CD4-positive, alpha-beta T cell treated with Interleukin-17A for 4 hours (primary cell): ENCODE data around the gene CAMP.
A peak's percentile ranks its signal among the peaks of the same experiment; 100 is the strongest.
"Not testable (repeated sequence)": the region's sequence is repeated elsewhere in the genome, so short reads cannot be mapped to it uniquely, and the experiment has no call there.

Source experiments
- DNase-seq: peaks from one replicate; pipeline ENCODE4 v3.0.0-alpha.2; 2020; ENCODE audit warnings: mixed read lengths

Gene CAMP

DNA sequence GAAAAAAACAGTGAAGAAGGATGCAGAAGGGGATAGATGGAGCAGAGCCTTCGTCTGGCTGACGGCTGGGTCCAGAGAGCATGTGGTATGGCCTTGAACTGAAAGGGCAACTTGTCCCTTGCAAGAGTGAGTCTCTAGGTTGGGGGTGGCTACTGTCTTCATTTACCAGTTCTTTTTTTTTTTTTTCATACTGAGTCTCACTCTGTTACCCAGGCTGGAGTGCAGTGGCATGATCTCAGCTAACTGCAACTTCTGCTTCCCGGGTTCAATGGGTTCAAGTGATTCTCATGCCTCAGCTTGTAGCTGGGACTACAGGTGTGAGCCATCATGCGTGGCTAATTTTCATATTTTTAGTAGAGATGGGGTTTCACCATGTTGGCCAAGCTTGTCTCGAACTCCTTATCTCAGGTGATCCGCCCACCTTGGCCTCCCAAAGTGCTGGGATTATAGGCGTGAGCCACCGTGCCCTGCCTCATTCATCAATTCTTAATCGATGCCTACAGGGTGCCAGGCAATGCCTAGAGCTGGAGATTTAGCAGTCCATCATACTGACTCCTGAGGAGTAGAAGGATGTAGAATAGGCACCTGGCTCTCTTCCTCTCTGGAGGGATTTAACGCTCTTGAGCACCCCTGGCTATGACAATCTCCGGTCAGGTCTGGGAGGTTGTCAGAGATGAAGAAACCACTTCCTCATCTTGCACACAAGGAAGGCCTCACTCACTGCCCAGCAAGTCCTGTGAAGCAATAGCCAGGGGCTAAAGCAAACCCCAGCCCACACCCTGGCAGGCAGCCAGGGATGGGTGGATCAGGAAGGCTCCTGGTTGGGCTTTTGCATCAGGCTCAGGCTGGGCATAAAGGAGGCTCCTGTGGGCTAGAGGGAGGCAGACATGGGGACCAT lies at the start of gene CAMP:
Gene CAMP, plus strand, starts transcription at position 880 of the 898 bp plus-strand sequence. Its CDS starts 17 bp downstream, at position 897.
- DNase-seq, result no peak

DNA sequence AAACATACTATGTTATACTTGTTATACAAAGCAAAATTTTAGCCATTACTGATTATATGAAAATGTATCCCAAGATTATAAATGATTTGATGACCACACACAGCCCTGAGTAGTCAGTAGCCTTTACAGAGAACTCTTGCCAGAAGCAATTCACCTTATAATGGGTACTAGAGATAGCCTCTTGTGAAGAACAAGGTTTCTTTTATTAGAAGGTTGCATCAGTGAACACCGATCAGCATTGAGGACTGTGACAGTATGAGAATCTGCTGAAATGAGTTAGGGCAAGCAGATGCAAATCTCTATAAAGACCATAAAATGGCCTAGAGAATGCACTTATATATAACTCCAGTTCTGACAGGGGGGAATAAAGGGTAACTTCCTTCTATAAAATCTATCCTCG lies 45.2 kb upstream of the CAMP start:
- DNase-seq, result no peak

- no peak for DNase-seq
These were observed 43.3 kb upstream of the CAMP start for GRCh38 chr3:48180021-48180420.

GRCh38 chr3:48180531-48181253 lies 42.6 kb upstream of the CAMP start:
- DNase-seq, result no peak

- DNase-seq, result no peak
These were observed 39.0 kb upstream of the CAMP start for GRCh38 chr3:48184299-48184698.

GRCh38 chr3:48185129-48185528 lies 38.2 kb upstream of the CAMP start:
- no peak for DNase-seq

GRCh38 chr3:48186631-48187300 lies 36.5 kb upstream of the CAMP start:
- no peak for DNase-seq

DNA sequence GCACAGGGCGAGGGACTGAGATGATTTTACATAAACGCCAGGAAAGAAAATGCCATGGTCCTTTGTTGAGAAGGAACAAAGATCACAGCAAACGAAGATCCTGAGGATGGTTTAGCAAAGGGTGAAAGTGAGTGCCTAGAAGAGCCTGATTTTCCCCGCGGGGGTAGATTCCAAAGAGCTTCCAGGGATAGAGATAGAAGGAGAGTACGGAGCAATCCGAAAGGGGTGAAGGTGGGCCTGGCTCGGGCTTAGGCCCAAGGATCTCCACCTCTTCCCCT lies 36.1 kb upstream of the CAMP start:
- no peak for DNase-seq

DNA sequence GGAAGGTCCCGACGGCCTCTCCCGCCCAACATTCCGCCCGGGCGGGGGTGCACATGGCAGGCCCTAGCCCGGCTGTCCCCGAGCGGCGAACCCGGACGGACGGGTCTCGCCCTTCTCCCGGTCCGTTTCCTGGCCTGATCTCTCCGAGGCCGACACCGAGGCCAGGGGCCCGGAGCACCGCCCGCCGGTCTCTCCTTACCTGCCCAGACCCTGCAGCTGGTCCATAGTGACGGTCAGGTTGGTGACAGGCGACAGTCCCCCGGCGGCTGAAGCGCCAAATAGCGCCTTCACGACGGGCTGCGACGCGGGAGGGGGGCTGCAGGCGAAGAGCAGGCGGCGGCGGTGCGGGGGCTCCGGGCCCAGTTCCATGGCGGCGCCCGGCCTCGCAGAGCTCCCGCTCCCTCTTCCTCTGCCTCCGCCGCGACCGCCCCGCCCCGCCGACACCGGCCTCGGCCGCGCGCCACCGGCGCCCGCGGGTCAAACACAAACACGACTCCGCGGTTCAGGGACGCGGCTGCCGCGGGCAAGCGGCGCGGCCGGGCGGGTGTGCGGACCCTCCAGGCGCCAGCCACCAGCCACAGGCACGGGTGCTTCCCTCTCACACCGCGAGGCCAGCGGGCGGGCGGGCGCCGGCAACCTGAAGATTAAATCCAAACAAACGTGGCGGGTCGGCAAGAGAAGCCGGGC lies 35.6 kb upstream of the CAMP start:
- peak; percentile 40 for DNase-seq

- peak; percentile 94 for DNase-seq
These were observed 34.8 kb upstream of the CAMP start, which contains the start of gene CDC25A for GRCh38 chr3:48188266-48189201. TSS of gene CDC25A (minus strand) at chr3:48188417. CDS start at chr3:48187947, 470 bp downstream.

DNA sequence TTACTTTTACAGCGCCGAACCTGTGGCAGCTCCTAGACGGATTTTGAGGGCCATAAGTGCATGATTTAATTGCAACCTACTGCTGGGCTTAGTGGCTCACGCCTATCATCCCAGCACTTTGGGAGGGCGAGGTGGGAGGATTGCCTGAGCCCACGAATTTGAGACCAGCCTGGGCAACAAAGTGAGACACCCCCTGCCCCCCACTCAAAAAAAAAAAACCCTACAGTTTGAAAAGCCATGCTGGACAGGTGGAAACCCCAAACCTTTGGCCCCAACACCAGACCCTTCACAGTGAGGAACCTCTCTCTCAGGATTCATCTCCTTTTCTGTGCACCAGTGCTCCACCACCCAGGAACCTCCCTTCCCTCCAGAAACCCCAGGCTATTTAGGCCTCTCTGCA lies 34.0 kb upstream of the CAMP start:
- DNase-seq, result no peak

DNA sequence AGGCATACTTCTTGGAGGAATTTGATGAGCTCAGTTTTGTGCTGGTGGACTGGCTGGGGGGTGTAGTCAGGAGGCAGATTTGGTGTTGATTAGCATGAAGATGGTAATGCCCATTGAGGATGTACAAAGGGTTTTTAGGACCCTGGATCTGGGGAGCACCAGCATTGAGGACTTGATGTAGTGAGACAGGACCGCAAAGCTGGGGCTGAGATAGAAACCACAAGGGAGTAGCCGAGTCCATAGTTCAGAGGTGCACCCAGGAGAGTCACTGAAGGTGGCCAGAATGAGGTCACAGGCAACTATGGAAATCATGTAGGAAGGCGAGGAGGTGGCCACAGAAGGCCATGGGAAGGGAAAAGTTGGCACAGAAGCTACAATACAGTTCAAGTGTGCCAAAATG lies 32.4 kb upstream of the CAMP start:
- DNase-seq, result no peak

GRCh38 chr3:48194446-48195071 lies 28.7 kb upstream of the CAMP start:
- DNase-seq, result peak; percentile 22

GRCh38 chr3:48196611-48197010 lies 26.7 kb upstream of the CAMP start:
- DNase-seq, result no peak

- no peak for DNase-seq
These were observed 24.2 kb upstream of the CAMP start for GRCh38 chr3:48199117-48199516.

DNA sequence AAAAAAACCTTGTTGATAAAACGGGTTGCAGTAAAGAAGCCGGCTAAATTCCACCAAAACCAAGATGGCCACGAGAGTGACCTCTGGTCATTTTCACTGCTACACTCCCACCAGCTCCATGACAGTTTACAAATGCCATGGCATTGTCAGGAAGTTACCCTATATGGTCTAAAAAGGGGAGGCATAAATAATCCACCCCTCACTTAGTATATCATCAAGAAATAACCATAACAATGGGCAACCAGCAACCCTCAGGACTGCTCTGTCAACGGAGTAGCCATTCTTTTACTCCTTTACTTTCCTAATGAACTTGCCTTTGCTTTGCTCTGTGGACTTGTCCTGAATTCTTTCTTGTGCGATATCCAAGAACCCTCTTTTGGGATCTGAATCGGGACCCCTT lies 20.7 kb upstream of the CAMP start:
- no peak for DNase-seq

GRCh38 chr3:48208076-48208475 lies 15.2 kb upstream of the CAMP start:
- no peak for DNase-seq

DNA sequence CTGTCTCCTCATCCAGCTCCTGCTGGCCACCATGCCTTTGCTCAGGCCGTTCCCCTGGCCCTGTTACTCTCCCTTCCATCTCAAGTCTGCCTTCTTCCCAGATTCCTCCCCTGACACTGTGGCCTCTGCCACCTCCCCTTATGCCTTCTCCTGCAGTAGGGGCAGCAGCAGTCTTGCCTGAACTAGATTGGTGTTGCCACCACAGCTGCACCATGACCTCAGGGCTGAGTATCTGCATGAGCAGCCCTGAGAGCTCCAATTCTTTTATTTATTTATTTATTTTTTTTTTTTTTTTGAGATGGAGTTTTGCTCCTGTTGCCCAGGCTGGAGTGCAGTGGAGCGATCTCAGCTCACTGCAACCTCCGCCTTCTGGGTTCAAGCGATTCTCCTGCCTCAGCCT lies 13.8 kb upstream of the CAMP start:
- DNase-seq, result no peak

- not testable (repeated sequence) for DNase-seq
These were observed 12.8 kb upstream of the CAMP start for GRCh38 chr3:48210534-48210933.

DNA sequence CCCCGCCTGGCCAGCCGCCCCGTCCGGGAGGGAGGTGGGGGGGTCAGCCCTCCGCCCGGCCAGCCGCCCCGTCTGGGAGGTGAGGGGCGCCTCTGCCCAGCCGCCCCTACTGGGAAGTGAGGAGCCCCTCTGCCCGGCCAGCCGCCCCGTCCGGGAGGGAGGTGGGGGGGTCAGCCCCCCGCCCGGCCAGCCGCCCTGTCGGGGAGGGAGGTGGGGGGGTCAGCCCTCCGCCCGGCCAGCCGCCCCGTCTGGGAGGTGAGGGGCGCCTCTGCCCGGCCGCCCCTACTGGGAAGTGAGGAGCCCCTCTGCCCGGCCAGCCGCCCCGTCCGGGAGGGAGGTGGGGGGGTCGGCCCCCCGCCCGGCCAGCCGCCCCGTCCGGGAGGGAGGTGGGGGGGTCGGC lies 11.5 kb upstream of the CAMP start:
- not testable (repeated sequence) for DNase-seq

DNA sequence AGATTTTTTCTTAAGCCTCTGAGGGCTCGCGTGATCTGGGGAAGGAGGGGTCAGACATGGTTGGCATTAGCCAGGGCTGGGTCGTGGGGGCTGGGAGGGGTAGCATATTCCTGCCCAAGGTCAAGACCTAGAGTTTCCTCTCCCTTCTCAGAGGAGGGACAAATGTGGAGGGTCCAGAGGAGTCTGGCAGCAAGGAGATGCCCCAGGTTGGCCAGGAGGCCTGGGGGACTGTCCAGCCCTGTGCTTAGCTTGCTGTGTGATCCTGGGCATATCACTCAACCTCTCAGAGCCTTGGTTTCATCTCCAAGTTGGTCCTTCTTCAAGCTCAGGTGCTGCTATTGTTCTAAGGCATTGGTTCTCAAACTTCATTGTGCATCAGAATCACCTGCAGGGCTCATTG lies 9.1 kb upstream of the CAMP start:
- no peak for DNase-seq
